ENCODE results near the gene CEP76.

DNA sequence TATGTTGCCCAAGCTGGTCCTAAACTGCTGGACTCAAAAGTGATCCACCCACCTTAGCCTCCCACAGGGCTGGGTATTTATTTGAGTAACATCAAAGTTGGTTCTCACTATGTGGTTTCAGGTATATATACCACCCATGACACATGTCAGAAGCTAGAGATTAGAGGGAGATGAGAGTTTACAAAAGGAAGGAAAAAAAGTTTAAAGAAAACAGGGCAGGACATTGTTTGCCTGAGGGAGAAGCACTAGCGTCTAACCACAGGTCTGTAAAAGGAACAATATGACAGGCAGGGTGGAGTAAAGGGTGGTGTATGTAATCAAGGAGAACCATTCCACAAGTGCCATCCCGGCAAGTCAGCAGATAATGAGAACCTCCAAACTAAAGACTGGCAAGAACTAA lies 8.5 kb downstream of the CEP76 start:
- no peak for TF ChIP-seq POLR2A (IDR thresholded peaks at IDR 0.05)
- TF ChIP-seq, protein P1, sequence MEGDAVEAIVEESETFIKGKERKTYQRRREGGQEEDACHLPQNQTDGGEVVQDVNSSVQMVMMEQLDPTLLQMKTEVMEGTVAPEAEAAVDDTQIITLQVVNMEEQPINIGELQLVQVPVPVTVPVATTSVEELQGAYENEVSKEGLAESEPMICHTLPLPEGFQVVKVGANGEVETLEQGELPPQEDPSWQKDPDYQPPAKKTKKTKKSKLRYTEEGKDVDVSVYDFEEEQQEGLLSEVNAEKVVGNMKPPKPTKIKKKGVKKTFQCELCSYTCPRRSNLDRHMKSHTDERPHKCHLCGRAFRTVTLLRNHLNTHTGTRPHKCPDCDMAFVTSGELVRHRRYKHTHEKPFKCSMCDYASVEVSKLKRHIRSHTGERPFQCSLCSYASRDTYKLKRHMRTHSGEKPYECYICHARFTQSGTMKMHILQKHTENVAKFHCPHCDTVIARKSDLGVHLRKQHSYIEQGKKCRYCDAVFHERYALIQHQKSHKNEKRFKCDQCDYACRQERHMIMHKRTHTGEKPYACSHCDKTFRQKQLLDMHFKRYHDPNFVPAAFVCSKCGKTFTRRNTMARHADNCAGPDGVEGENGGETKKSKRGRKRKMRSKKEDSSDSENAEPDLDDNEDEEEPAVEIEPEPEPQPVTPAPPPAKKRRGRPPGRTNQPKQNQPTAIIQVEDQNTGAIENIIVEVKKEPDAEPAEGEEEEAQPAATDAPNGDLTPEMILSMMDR (IDR thresholded peaks at IDR 0.05): no peak
